ENCODE measurements around the gene KEAP1.
"Not testable (repeated sequence)": the region's sequence is repeated elsewhere in the genome, so short reads cannot be mapped to it uniquely, and the experiment has no call there.

Gene KEAP1

GRCh38 chr19:10503002-10503789 lies at the start of gene KEAP1:
Gene KEAP1 (minus strand): TSS chr19:10503356. CDS start chr19:10500033, 3,323 bp downstream.
- no peak for DNase-seq (ENCODE audit: low read depth)

- DNase-seq (ENCODE audit: low read depth) = no peak
Measured at GRCh38 chr19:10552510-10553053, 49.4 kb upstream of the KEAP1 start.

GRCh38 chr19:10551698-10552301 lies 48.6 kb upstream of the KEAP1 start:
- DNase-seq (ENCODE audit: low read depth) = no peak

GRCh38 chr19:10551006-10551405 lies 47.9 kb upstream of the KEAP1 start:
- DNase-seq (ENCODE audit: low read depth) = not testable (repeated sequence)

GRCh38 chr19:10550336-10550735 lies 47.2 kb upstream of the KEAP1 start:
- no peak for DNase-seq (ENCODE audit: low read depth)

GRCh38 chr19:10549733-10550132 lies 46.6 kb upstream of the KEAP1 start:
- no peak for DNase-seq (ENCODE audit: low read depth)

- no peak for DNase-seq (ENCODE audit: low read depth)
Measured at GRCh38 chr19:10548746-10549276, 45.7 kb upstream of the KEAP1 start.

- DNase-seq (ENCODE audit: low read depth) = no peak
Measured at GRCh38 chr19:10546817-10547216, 43.7 kb upstream of the KEAP1 start.

GRCh38 chr19:10544753-10545251 lies 41.6 kb upstream of the KEAP1 start:
- no peak for DNase-seq (ENCODE audit: low read depth)

GRCh38 chr19:10544242-10544752 lies 41.1 kb upstream of the KEAP1 start:
- DNase-seq (ENCODE audit: low read depth) = no peak

- peak; percentile 66 for DNase-seq (ENCODE audit: low read depth)
Measured at GRCh38 chr19:10543420-10544241, 40.5 kb upstream of the KEAP1 start, which contains the start of gene ATG4D. Gene ATG4D (plus strand): TSS chr19:10543904. CDS start chr19:10544091, 187 bp downstream.

- DNase-seq (ENCODE audit: low read depth) = no peak
Measured at GRCh38 chr19:10543059-10543419, 39.9 kb upstream of the KEAP1 start.

GRCh38 chr19:10539016-10539415 lies 35.9 kb upstream of the KEAP1 start:
- DNase-seq (ENCODE audit: low read depth) = not testable (repeated sequence)

GRCh38 chr19:10538204-10538983 lies 35.2 kb upstream of the KEAP1 start:
- DNase-seq (ENCODE audit: low read depth) = no peak

- no peak for DNase-seq (ENCODE audit: low read depth)
Measured at GRCh38 chr19:10537668-10538067, 34.5 kb upstream of the KEAP1 start.

GRCh38 chr19:10535613-10536012 lies 32.5 kb upstream of the KEAP1 start:
- no peak for DNase-seq (ENCODE audit: low read depth)

GRCh38 chr19:10533646-10534386 lies 30.7 kb upstream of the KEAP1 start:
- no peak for DNase-seq (ENCODE audit: low read depth)

- no peak for DNase-seq (ENCODE audit: low read depth)
Measured at GRCh38 chr19:10532457-10532856, 29.3 kb upstream of the KEAP1 start.

GRCh38 chr19:10526887-10527286 lies 23.7 kb upstream of the KEAP1 start:
- not testable (repeated sequence) for DNase-seq (ENCODE audit: low read depth)

GRCh38 chr19:10525636-10526035 lies 22.5 kb upstream of the KEAP1 start:
- DNase-seq (ENCODE audit: low read depth) = no peak
